Glutamatergic neuron (in vitro differentiated cells): ENCODE data around the gene TBC1D1. TPM values are rescaled to one million over a fixed set of nuclear protein-coding genes. Genes with fewer than 3 reads are reported as not detected.

Experiments
- DNase-seq: peaks from one replicate; pipeline ENCODE4 v3.0.0; 2022
- H3K27ac Mint-ChIP-seq: one replicate; pipeline ENCODE4 v1.8.0; 2020; ENCODE audit warnings: mild to moderate bottlenecking, mixed read lengths, inconsistent platforms; ENCODE audit not compliant: unreplicated experiment
- H3K27me3 Mint-ChIP-seq: one replicate; pipeline ENCODE4 v1.8.0; 2020; ENCODE audit warnings: mild to moderate bottlenecking, moderate library complexity, mixed read lengths, inconsistent platforms; ENCODE audit not compliant: unreplicated experiment
- H3K36me3 Mint-ChIP-seq: one replicate; pipeline ENCODE4 v1.8.0; 2020; ENCODE audit warnings: mild to moderate bottlenecking, mixed read lengths, inconsistent platforms; ENCODE audit not compliant: unreplicated experiment
- H3K4me1 Mint-ChIP-seq: one replicate; pipeline ENCODE4 v1.8.0; 2020; ENCODE audit warnings: mild to moderate bottlenecking, low read depth, mixed read lengths, inconsistent platforms; ENCODE audit not compliant: unreplicated experiment
- H3K4me3 Mint-ChIP-seq: one replicate; pipeline ENCODE4 v1.8.0; 2020; ENCODE audit warnings: mild to moderate bottlenecking, mixed read lengths, inconsistent platforms; ENCODE audit not compliant: unreplicated experiment
- H3K9me3 Mint-ChIP-seq: one replicate; pipeline ENCODE4 v1.8.0; 2020; ENCODE audit warnings: mild to moderate bottlenecking, moderate library complexity, mixed read lengths, inconsistent platforms; ENCODE audit not compliant: unreplicated experiment
- CTCF ChIP-seq: fragments of 200-600 bp; sonication (generic); IDR thresholded peaks from one replicate; pipeline ENCODE4 v1.5.0; 2021; ENCODE audit not compliant: partially characterized antibody, unreplicated experiment
- total RNA-seq: library from RNA; stranded (reverse); fragmentation: NEBNext Ultra II Directional; extraction: Animal tissue kit (Norgen Biotek cat#: 25700); gene quantifications from one replicate; pipeline ENCODE4 v1.2.1, GENCODE V29; 2021; ENCODE audit not compliant: unreplicated experiment

TBC1D1 gene
- total RNA-seq, 1 donor from 2014 or later: 106 TPM

DNA sequence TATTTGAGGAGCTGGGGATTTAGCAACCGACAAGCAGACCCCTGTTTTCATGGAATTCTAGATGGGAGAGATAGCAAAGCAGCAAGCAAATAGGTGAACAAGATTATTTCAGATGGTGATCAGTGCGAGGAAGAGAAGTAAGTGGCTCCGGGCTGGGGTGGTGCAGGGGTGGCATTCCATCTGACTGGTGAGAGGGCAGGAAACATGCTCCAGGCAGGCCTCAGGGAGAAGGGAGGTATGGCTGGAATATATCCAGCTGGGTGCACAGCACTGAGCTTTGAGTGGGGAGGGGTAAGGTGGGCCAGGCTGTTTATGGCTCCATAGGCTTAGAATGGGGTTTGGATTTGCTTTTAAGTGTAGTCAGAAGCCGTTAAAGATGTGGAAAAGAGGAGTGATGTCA lies 90.5 kb downstream of the TBC1D1 start:
- H3K4me3 Mint-ChIP-seq: no peak overlapping the region
- no peaks in the 10 kb centered on the region for H3K36me3 Mint-ChIP-seq
- no peak for TF ChIP-seq CTCF
- DNase-seq: no peak
- H3K9me3 Mint-ChIP-seq: no peaks in the 10 kb centered on the region
- no peak overlapping the region for H3K27ac Mint-ChIP-seq
- H3K4me1 Mint-ChIP-seq: no peaks in the 10 kb centered on the region
- no peaks in the 10 kb centered on the region for H3K27me3 Mint-ChIP-seq

DNA sequence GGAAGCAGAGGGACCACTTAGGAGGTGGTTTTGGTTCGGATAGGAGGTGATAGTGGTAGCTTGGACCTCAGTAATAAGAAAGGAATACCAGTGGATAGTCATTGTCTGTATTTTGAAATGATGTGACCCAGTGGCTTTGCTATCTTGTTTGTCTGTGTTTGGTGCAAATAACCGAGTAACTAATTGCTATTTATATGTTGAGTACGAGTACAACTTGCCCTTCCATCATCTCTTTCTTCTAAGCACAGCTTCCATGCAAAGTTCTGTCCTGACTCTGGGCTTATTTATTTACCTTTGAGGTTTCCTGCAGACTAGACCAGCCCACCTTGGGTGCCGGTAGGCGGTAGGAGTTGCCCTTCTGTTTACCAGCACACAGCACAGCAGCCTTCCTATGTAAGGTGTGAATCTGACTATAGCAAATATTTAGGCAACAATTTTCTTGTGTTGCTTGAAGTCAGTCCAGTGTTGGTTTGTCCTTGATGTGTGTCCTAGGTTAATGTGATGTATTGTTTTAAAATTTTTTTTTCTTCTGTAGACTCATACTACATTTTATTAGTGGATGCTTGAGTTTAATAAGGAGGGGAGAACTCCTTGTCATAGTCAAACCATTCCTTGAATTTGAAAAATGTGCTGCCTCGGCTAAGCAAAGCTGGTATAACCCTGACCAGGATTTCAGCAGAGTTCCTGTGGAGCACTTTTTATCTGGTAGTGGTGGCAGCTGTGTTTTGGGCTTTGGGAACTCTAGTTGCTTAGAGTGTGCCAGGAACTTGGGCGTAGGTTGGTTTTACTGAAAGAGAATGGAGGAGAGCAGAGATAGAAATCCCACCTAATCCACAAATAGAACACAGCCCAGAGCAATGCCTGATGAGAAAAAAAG lies 91.2 kb downstream of the TBC1D1 start:
- Mint-ChIP-seq H3K9me3 (peaks cover 1% of the 10 kb centered on the region), H3K4me1 (peaks cover 2% of the 10 kb centered on the region), H3K4me3 (no peak overlapping the region), H3K36me3 (no peaks in the 10 kb centered on the region), H3K27ac (no peak overlapping the region), H3K27me3 (no peaks in the 10 kb centered on the region)
- DNase-seq: no peak
- no peak for TF ChIP-seq CTCF

DNA sequence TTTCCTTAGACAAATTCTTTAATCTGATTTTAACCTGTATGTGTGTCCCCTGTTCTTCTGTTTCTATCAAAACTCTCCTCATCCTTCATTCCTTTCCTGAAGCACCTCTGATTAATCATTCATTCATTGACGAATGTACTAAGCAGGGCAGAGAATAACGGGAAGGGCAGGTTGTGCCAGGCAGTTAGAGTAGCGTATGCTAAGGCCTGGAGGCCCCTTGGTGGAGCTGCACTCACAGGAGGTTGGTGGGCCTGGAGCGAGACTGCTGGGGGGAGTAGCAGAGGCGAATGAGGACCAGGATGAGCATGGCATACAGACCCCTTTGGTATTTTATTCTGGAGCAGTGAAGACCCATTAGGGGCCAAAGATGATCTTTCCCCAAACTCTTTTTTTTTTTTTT lies 91.9 kb downstream of the TBC1D1 start:
- Mint-ChIP-seq H3K27me3 (no peaks in the 10 kb centered on the region), H3K4me3 (no peak overlapping the region), H3K4me1 (peaks cover 2% of the 10 kb centered on the region), H3K27ac (no peak overlapping the region), H3K36me3 (no peaks in the 10 kb centered on the region), H3K9me3 (peaks cover 1% of the 10 kb centered on the region)
- no peak for DNase-seq
- TF ChIP-seq CTCF: no peak

- TF ChIP-seq CTCF: no peak
- Mint-ChIP-seq H3K4me3 (no peak overlapping the region), H3K9me3 (peaks cover 1% of the 10 kb centered on the region), H3K4me1 (peaks cover 2% of the 10 kb centered on the region), H3K27ac (no peak overlapping the region), H3K27me3 (no peaks in the 10 kb centered on the region), H3K36me3 (no peaks in the 10 kb centered on the region)
- no peak for DNase-seq
Measured at GRCh38 chr4:37983951-37984350, 93.1 kb downstream of the TBC1D1 start.

- no peak for DNase-seq
- no peaks in the 10 kb centered on the region for H3K27me3 Mint-ChIP-seq
- H3K4me3 Mint-ChIP-seq: no peak overlapping the region
- H3K9me3 Mint-ChIP-seq: peaks cover 1% of the 10 kb centered on the region
- peaks cover 2% of the 10 kb centered on the region for H3K4me1 Mint-ChIP-seq
- no peak for TF ChIP-seq CTCF
- no peak overlapping the region for H3K27ac Mint-ChIP-seq
- H3K36me3 Mint-ChIP-seq: no peaks in the 10 kb centered on the region
Measured at GRCh38 chr4:37985730-37986275, 94.9 kb downstream of the TBC1D1 start.
